Karpas-422 (cell line): ENCODE results near the gene ATP23. TPM values are rescaled to one million over a fixed set of nuclear protein-coding genes. Genes with fewer than 3 reads are reported as not detected.

Experiments
- DNase-seq: peaks from one replicate; pipeline ENCODE4 v3.0.0-alpha.2; 2015
- H2AFZ ChIP-seq: fragments of 200-600 bp; sonication (generic); 2 replicates; pipeline ENCODE4 v1.6.1; 2014; ENCODE audit warnings: antibody characterized with exemption, low read length, mixed read lengths
- H3K27ac ChIP-seq: fragments of 200-600 bp; sonication (generic); 2 replicates; pipeline ENCODE4 v1.5.1; 2014; ENCODE audit warnings: mild to moderate bottlenecking, low read length, moderate library complexity
- H3K27me3 ChIP-seq: fragments of 200-600 bp; sonication (generic); 2 replicates; pipeline ENCODE4 v1.6.1; 2014; ENCODE audit warnings: low read length, mixed read lengths
- H3K36me3 ChIP-seq: fragments of 200-600 bp; sonication (generic); 2 replicates; pipeline ENCODE4 v1.6.1; 2014; ENCODE audit warnings: low read length, mixed read lengths; ENCODE audit not compliant: insufficient read depth
- H3K4me1 ChIP-seq: fragments of 200-600 bp; sonication (generic); 2 replicates; pipeline ENCODE4 v1.6.1; 2014; ENCODE audit warnings: mild to moderate bottlenecking, low read length, mixed read lengths
- H3K4me2 ChIP-seq: fragments of 200-600 bp; sonication (generic); 2 replicates; pipeline ENCODE4 v1.6.1; 2014; ENCODE audit warnings: low read length, low read depth, mild to moderate bottlenecking; ENCODE audit not compliant: poor library complexity, severe bottlenecking
- H3K4me3 ChIP-seq: fragments of 200-600 bp; sonication (generic); 2 replicates; pipeline ENCODE4 v1.5.1; 2014; ENCODE audit warnings: mild to moderate bottlenecking, antibody characterized with exemption, low read length, mixed read lengths
- H3K79me2 ChIP-seq: fragments of 200-600 bp; sonication (generic); 2 replicates; pipeline ENCODE4 v1.6.1; 2014; ENCODE audit warnings: mild to moderate bottlenecking, low read length, mixed read lengths
- H3K9ac ChIP-seq: fragments of 200-600 bp; sonication (generic); 2 replicates; pipeline ENCODE4 v1.6.0; 2014; ENCODE audit warnings: low read length
- H3K9me2 ChIP-seq: fragments of 200-600 bp; sonication (generic), shearing (Covaris generic); replicated peaks from 2 replicates; pipeline ENCODE4 v1.6.0; 2014; ENCODE audit warnings: mild to moderate bottlenecking, low read length, moderate library complexity; ENCODE audit not compliant: insufficient read depth
- H3K9me3 ChIP-seq: fragments of 300-700, 200-600 bp; sonication (generic); 2 replicates; pipeline ENCODE4 v1.6.1; 2014; ENCODE audit warnings: low read length, mixed read lengths
- H4K20me1 ChIP-seq: fragments of 200-600 bp; sonication (generic); 2 replicates; pipeline ENCODE4 v1.6.1; 2014; ENCODE audit warnings: mild to moderate bottlenecking, antibody characterized with exemption, low read length, low read depth; ENCODE audit not compliant: insufficient read depth
- total RNA-seq: library from RNA; depleted of rRNA; stranded (reverse); fragments of >200 nt; shearing (Covaris generic); gene quantifications from 2 replicates; pipeline ENCODE4 v1.2.3, GENCODE V29; 2014; ENCODE audit warnings: low replicate concordance

The ATP23 gene
- total RNA-seq, 1 experiment from 2014 or later = 36.3 TPM

DNA sequence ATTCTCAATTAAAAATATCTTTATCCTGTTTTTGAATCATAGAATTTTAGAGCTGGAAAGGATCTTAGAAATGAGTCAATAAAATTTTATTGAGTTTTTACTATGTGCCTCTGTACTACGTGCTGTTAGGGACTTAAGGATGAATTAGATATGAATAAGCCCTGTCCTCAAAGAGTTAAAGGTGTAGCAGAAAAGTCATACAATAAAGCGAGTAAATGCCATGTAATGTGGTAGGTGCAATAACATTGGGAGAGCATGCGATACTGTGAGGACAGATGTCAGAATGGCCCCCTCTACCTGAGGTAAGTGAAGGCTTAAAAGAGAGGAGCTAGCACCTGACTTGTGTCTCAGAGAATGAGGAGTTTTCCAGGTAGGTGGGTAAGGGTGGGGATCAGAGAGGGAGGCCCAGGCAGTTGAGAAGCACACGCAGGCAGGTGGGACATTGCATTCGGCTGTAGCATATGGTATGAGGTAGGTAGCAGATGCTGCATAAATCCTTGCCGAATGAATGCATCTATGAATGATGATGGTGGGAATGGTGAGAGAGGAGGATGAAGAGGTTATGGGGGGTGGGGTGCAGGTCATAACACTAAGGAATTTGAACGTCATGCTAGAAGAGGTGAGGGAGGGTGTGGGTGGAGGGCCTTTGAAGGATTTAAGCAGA, 35.4 kb upstream of the ATP23 start:
- no peaks in the 10 kb centered on the region for H3K36me3 ChIP-seq
- H3K27ac ChIP-seq = no peak overlapping the region
- no peak overlapping the region for H2AFZ ChIP-seq
- H3K27me3 ChIP-seq = no peaks in the 10 kb centered on the region
- peaks cover 4% of the 10 kb centered on the region for H3K4me1 ChIP-seq
- no peak overlapping the region for H3K4me3 ChIP-seq
- DNase-seq = no peak
- no peaks in the 10 kb centered on the region for H4K20me1 ChIP-seq
- H3K9me2 ChIP-seq = no peaks in the 10 kb centered on the region
- H3K4me2 ChIP-seq = no peak overlapping the region
- no peaks in the 10 kb centered on the region for H3K9me3 ChIP-seq
- H3K79me2 ChIP-seq = no peaks in the 10 kb centered on the region
- no peak overlapping the region for H3K9ac ChIP-seq

DNA sequence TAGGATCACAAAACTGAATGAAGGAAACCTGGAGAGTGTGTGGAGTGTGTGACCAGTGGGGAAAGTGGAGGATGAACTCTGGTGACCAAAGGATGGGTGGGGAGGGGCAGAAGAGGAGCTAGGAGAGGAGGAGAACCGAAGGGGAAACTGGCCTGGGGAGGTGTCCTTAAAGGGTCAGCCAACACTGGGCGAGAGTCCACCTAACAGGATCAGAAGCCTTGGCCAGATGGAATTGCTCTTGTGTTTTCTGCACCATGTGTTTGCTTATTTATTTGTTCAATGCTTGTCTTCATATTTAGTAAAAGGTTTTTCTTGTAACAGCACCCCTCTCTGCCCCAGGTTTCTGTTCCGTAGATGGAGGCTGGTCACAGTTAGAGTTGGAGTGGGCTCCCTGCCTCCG, 34.5 kb upstream of the ATP23 start:
- H4K20me1 ChIP-seq = no peaks in the 10 kb centered on the region
- no peak for DNase-seq
- H3K27me3 ChIP-seq = no peaks in the 10 kb centered on the region
- no peak overlapping the region for H2AFZ ChIP-seq
- H3K9me3 ChIP-seq = no peaks in the 10 kb centered on the region
- H3K36me3 ChIP-seq = no peaks in the 10 kb centered on the region
- peaks cover 4% of the 10 kb centered on the region for H3K4me1 ChIP-seq
- no peaks in the 10 kb centered on the region for H3K9me2 ChIP-seq
- no peak overlapping the region for H3K4me2 ChIP-seq
- no peak overlapping the region for H3K27ac ChIP-seq
- no peak overlapping the region for H3K9ac ChIP-seq
- no peak overlapping the region for H3K4me3 ChIP-seq
- no peaks in the 10 kb centered on the region for H3K79me2 ChIP-seq

DNA sequence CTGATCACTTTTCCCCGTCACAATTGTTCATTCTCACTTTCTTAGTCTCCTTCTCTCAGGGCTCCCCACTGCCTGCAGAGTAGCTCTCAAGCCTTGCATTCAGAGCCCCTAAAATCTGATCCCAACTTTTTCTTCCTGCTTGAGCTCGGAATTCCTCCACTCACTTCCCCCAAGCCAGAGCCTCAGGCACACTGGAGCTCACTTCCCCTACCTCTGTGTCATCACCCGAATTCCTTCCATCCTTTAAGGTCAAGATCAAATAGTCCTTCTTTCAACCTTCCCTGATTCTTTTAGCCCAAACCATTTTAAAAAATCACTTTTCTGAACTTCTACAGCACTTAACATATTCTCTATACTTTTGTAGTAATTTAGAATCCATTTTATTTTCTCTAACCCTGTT, 34.1 kb upstream of the ATP23 start:
- Histone ChIP-seq H4K20me1 (no peaks in the 10 kb centered on the region), H3K4me1 (peaks cover 4% of the 10 kb centered on the region), H3K27ac (no peak overlapping the region), H3K27me3 (no peaks in the 10 kb centered on the region), H2AFZ (no peak overlapping the region), H3K9me3 (no peaks in the 10 kb centered on the region), H3K9me2 (no peaks in the 10 kb centered on the region), H3K4me2 (no peak overlapping the region), H3K4me3 (no peak overlapping the region), H3K9ac (no peak overlapping the region), H3K79me2 (no peaks in the 10 kb centered on the region), H3K36me3 (no peaks in the 10 kb centered on the region)
- no peak for DNase-seq

DNA sequence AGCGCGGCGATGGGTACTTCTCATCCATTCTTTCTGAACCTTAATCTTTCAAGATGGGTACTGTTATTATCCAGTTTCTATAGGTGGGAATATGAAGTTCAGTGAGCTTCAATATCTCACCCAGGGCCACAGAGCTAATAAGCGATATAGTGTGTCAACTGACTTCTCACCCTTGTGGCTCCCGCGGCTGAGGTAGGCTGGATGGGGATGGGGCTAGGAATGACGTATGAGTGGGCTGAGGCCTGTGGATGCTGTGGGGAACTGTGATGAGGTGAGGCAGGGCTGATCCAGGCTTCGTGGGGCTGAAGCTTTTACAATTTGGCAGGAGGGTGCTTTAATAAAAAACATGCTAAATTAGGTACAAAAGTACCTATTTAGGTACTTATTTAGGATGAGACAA, 32.9 kb upstream of the ATP23 start:
- H3K79me2 ChIP-seq = no peaks in the 10 kb centered on the region
- H3K27me3 ChIP-seq = no peaks in the 10 kb centered on the region
- peaks cover 4% of the 10 kb centered on the region for H3K4me1 ChIP-seq
- no peak overlapping the region for H3K4me2 ChIP-seq
- H3K9ac ChIP-seq = no peak overlapping the region
- no peak overlapping the region for H3K4me3 ChIP-seq
- no peak overlapping the region for H2AFZ ChIP-seq
- H3K9me2 ChIP-seq = no peaks in the 10 kb centered on the region
- no peaks in the 10 kb centered on the region for H3K36me3 ChIP-seq
- no peak overlapping the region for H3K27ac ChIP-seq
- DNase-seq = no peak
- H3K9me3 ChIP-seq = no peaks in the 10 kb centered on the region
- H4K20me1 ChIP-seq = no peaks in the 10 kb centered on the region

DNA sequence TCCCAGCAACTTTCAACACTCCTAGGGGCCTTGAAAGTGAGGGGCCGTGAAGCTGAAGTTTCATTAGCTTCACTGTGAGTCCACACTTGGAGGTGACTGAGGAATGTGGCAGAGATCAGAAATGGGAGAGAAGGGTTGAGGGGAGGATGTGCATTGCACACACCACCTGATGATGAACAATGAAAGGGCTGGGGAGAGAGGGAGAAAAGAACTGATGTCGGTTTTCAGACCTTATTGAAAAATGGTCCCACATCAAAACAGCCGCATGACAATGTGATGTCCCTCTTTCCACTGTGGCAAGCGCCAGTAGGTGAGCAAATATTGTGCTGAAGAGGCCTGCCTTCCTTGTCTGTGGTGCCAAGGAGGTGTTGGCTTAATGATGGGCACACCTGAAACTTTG, 32.3 kb upstream of the ATP23 start:
- Histone ChIP-seq H3K9me3 (no peaks in the 10 kb centered on the region), H3K9ac (no peak overlapping the region), H3K4me2 (no peak overlapping the region), H4K20me1 (no peaks in the 10 kb centered on the region), H3K4me3 (no peak overlapping the region), H3K79me2 (no peaks in the 10 kb centered on the region), H3K9me2 (no peaks in the 10 kb centered on the region), H3K4me1 (peaks cover 4% of the 10 kb centered on the region), H2AFZ (no peak overlapping the region), H3K36me3 (no peaks in the 10 kb centered on the region), H3K27ac (no peak overlapping the region), H3K27me3 (no peaks in the 10 kb centered on the region)
- no peak for DNase-seq

DNA sequence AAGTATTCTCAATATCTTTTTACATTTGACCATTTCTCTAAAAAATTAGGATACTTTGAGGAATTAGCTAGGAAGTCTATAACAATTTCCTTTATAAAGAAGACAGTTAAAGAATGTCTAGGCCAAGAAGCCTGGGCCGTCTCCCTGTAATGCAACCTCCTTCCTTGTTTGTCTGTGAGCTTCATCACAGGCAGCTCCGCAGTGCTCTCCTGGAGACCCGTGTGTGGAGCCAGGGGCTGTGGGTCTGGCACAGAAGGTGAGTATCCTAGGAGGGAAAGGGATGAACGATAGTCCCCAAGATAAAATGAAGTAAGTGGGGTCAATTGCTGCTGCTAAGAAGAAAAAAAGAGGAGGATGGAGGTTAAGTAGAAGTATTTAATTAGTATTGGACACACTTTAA, 31.8 kb upstream of the ATP23 start:
- H3K79me2 ChIP-seq = no peaks in the 10 kb centered on the region
- no peak overlapping the region for H2AFZ ChIP-seq
- no peak overlapping the region for H3K4me2 ChIP-seq
- no peaks in the 10 kb centered on the region for H3K9me2 ChIP-seq
- peaks cover 4% of the 10 kb centered on the region for H3K4me1 ChIP-seq
- no peaks in the 10 kb centered on the region for H3K9me3 ChIP-seq
- no peak for DNase-seq
- no peak overlapping the region for H3K27ac ChIP-seq
- no peak overlapping the region for H3K9ac ChIP-seq
- H3K27me3 ChIP-seq = no peaks in the 10 kb centered on the region
- no peaks in the 10 kb centered on the region for H4K20me1 ChIP-seq
- H3K36me3 ChIP-seq = no peaks in the 10 kb centered on the region
- H3K4me3 ChIP-seq = no peak overlapping the region

DNA sequence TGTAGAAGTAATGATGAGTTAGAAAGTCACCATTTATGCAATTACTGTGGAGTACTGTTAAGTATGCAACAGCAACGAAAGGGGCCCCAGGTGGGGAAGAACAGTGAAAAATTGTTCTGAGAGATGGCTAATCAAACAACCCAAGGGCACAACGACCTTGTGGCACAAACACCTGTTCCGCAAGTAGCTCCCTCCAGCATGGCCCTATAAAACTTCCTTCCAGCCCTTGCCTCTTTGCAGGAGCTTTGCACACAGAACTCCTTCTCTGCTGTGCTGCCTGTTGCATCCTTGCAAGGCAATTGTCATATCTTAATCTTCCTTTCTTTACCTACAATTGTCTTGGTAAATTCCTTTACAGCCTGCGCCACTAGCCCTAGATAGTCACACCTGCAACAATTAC, 23.2 kb upstream of the ATP23 start:
- Histone ChIP-seq H3K36me3 (no peaks in the 10 kb centered on the region), H3K4me2 (no peak overlapping the region), H3K4me3 (no peak overlapping the region), H3K79me2 (no peaks in the 10 kb centered on the region), H3K9ac (no peak overlapping the region), H3K9me3 (no peaks in the 10 kb centered on the region), H3K9me2 (no peaks in the 10 kb centered on the region), H3K27ac (no peak overlapping the region), H3K4me1 (no peaks in the 10 kb centered on the region), H4K20me1 (no peaks in the 10 kb centered on the region), H2AFZ (no peak overlapping the region), H3K27me3 (no peaks in the 10 kb centered on the region)
- no peak for DNase-seq

DNA sequence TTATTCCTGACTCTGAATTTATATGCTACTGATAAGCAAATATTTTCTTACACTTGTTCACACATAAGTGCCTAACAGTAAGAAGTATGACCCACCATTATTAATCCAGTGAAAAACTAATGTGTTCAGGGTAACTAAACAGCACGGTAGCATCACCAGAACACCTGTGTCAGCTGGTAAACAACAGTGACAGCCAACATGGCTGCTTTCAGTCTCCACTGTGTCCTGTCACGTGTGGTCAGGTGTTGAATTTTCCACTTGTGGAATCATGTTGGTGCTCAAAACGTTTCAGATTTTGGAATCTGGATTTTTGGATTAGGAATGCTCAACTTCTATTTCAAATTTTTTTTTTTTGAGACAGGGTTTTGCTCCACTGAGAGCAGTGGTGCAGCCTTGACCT, 14.3 kb upstream of the ATP23 start:
- no peak overlapping the region for H3K4me2 ChIP-seq
- no peaks in the 10 kb centered on the region for H3K4me1 ChIP-seq
- no peak for DNase-seq
- H4K20me1 ChIP-seq = no peaks in the 10 kb centered on the region
- H2AFZ ChIP-seq = no peak overlapping the region
- no peak overlapping the region for H3K4me3 ChIP-seq
- no peak overlapping the region for H3K9ac ChIP-seq
- H3K27ac ChIP-seq = no peak overlapping the region
- no peaks in the 10 kb centered on the region for H3K9me3 ChIP-seq
- no peaks in the 10 kb centered on the region for H3K36me3 ChIP-seq
- H3K79me2 ChIP-seq = no peaks in the 10 kb centered on the region
- no peaks in the 10 kb centered on the region for H3K9me2 ChIP-seq
- no peaks in the 10 kb centered on the region for H3K27me3 ChIP-seq
